ENCODE results near the gene CPA1.
A peak's percentile ranks its signal among the peaks of the same experiment; 100 is the strongest.

The CPA1 gene

DNA sequence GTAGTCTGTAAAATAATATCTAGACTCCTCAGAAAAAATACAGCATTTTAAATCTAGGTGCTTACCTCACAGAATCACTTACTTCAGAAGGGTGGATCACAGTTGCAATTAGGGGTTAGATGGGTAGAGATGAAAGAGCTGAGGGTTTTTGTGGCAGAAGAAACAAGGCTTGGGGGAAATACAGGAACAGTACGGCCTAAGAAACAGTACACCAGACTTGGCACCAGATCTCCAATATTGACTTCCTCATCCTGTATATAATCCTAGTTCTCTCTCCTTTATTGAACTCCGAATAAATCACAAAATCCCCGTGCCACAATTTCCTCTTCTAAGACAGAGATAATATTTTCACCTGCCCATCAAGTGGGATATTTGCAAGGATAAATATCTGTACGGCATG is 46.3 kb downstream of the CPA1 start:
- no peak for DNase-seq (ENCODE audit: low spot score)

DNA sequence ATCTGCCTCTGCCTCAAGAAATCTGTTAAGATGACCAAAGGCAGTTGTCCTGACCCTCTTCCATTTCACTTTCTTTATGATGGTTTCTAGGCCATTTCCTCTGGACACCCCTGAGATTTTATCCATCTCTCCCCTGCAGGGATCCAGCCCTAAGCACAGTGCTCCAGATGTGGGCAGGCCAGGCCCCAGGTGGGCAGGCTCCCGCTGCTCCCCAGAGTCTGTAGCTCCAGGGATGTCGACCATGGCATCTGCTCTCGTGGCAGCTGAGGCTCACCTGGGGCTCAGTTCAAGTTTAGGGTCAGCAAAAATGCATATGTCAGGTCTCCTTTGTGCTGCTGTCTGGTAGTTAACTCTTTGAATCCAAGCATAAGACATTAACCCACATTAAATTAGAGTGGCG is 48.7 kb downstream of the CPA1 start:
- no peak for DNase-seq (ENCODE audit: low spot score)

DNA sequence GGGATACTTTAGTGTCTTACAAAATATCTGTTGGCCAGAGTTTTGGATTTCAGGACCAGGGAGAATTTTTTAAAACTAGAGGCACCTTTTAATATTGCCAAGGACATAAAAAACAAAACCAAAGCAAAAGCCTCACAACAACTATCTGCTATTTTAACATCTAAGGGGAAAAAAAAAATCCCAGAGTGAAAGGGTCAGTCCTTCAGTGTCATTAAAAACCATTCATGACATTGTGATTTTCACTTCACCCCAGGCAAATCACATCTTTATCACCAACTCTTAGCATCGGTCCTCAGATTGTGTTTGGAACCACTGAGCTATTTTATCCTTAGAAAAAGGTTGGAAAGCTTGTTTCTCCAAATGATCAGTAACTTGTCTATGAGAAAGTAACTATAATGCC is 49.8 kb downstream of the CPA1 start:
- no peak for DNase-seq (ENCODE audit: low spot score)

DNA sequence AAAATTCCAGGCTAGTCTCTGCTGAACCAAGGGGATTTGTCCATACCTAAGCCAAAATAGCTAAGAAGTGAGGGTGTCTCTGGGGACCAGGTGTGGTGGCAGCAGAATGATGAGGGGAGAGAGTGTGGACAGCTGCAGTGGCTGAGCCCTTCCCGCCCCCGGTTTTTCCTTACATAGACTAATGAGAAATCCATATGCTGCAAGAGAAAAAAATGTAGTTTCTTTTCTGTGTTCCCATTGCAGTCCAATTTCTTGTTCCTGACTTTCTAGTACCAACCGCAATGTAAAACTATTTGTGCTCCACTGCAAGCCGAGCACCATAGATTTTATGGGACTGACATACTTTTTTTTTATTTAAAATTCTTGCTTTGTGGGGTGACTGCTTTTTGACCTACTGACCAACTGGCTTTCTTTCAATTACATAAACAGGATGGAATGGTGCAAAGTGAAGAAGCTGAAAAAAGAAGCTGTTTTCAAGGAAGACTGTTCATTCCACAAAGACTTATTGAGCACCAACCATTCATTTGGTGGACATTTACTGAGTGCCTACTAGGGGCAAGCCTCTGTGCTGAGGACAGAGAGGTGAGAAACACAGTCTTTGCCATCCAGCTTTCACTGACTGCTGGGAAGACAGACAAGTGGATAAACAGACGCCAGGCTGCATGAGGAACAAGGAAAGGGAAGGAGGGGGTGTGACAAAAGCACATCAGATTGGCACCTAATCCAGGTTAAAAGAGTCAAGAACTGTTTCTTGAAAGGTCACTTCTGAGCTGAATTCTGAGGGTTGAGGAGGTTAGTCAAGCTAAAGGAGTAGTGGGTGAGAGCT is 50.8 kb downstream of the CPA1 start:
- DNase-seq (ENCODE audit: low spot score): peak; percentile 29

DNA sequence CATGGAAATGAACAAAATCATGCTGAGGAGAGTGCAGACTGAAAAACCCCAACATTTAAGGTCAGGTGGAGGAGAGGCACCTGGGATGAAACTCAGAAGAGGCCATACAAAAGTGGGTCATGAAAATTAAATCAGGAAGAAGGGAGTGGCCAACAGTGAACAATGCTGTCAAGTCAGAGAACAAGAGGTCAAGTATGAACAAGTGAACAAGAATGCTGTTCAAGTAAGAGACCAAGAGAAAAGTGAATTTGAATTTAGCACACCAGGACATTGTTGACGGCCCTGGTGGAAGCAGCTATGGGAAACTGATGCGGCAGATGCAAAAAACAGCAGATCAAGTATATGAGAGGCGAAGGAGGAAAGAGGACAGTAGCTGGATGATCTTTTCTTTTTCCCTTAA is 52.6 kb downstream of the CPA1 start:
- no peak for DNase-seq (ENCODE audit: low spot score)

DNA sequence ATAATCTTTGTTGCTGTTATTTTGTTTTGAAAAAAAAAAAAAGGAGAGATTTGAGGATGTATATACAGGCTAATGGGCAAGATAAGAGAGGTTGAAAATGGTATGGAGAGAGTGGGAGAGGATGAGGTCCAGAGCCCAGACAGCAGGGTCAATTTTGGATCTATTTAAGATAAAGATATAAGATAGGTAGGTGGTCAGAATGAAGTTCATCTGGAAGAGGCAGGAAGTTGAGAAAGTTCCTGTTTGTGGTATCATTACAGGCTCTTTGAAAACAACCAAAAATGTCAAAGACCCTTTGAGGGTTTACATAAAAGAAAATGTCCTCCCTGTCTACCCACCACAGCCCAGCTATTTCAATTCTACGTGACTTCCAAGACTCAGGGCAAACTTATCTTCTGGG is 53.0 kb downstream of the CPA1 start:
- no peak for DNase-seq (ENCODE audit: low spot score)

DNA sequence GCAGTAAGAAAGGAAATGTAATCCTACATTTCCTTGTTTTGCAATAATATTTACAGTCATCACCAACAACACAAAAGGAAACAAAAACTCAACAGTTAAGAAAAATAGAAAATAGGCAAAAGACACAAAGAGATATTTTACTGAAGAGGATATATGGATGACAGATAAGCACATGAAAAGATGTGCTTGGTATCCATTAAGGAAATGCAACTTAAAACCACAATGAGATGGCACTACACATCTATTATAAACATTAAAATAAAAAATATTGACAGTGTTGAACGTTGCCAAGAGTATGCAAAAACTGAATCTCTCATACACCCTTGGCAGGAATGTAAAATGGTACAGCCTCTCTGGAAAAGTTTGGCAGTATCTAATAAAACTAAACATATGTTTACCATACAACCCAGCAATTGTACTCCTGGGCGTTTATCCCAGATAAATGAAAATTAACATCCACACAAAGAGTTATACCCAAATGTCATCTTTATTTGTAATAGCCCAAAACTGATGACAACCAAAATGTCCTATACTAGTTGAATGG is 55.1 kb downstream of the CPA1 start:
- DNase-seq (ENCODE audit: low spot score): no peak

DNA sequence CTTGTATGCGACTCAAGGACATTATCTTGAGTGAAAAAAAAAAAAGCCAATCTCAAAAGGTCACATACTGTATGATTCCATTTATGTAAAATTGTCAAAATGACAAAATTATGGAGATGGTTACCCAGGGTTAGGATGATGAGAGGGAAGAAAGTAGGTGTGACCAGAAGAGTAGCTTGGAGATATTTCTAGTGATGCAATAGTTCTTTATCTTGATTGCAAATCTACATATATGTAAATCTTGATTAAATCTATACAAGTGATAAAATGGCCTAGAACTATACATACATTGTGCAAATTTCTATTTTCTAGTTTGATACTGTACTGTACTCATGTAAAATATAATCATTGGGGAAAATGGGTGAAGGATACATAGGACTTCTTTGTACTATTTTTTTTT is 56.0 kb downstream of the CPA1 start:
- DNase-seq (ENCODE audit: low spot score): no peak
